GM12873 (cell line): ENCODE measurements around the gene CACNA1S.

Experiments used
- CTCF ChIP-seq: IDR thresholded peaks from 2 replicates; pipeline ENCODE4 v1.5.1; 2012; ENCODE audit warnings: low read depth, mild to moderate bottlenecking, moderate library complexity, low read length, control low read depth; ENCODE audit not compliant: insufficient read depth; ENCODE audit errors: missing control alignments

Gene CACNA1S

GRCh38 chr1:201077736-201078135 is 34.5 kb downstream of the CACNA1S start:
- TF ChIP-seq CTCF = no peak

GRCh38 chr1:201077116-201077515 is 35.1 kb downstream of the CACNA1S start:
- no peak for TF ChIP-seq CTCF

- TF ChIP-seq CTCF = no peak
These were observed 36.1 kb downstream of the CACNA1S start for GRCh38 chr1:201076092-201076491.

GRCh38 chr1:201074018-201074417 is 38.2 kb downstream of the CACNA1S start:
- TF ChIP-seq CTCF = no peak

- TF ChIP-seq CTCF = no peak
These were observed 39.3 kb downstream of the CACNA1S start for GRCh38 chr1:201072922-201073321.

- no peak for TF ChIP-seq CTCF
These were observed 40.1 kb downstream of the CACNA1S start for GRCh38 chr1:201072149-201072548.

GRCh38 chr1:201069636-201070035 is 42.6 kb downstream of the CACNA1S start:
- TF ChIP-seq CTCF = no peak
